Naive thymus-derived CD4-positive, alpha-beta T cell (primary cell): ENCODE measurements around the gene TBC1D10B. TPM values are rescaled to one million over a fixed set of nuclear protein-coding genes. Genes with fewer than 3 reads are reported as not detected.

Experiments
- ATAC-seq: fragments of 150-1000 bp; cut with Tn5 transposase; 2 replicates; pipeline ENCODE4 v1.10.0; 2021; ENCODE audit warnings: mild to moderate bottlenecking, moderate library complexity
- CTCF ChIA-PET: fragments of 350-600 bp; sonication (Branson Sonifier 250); formaldehyde crosslinking; loops from one replicate; lab custom pipeline; 2021; ENCODE audit warnings: antibody characterized with exemption; lab: Charles Lee
- POLR2A ChIA-PET: fragments of 350-600 bp; sonication (Branson Sonifier 250); formaldehyde crosslinking; loops from one replicate; lab custom pipeline; 2021; ENCODE audit warnings: antibody characterized with exemption, inconsistent platforms; lab: Charles Lee
- DNase-seq, 9 donors: peaks; one replicate each; pipeline versions ENCODE4 v3.0.0 to v3.0.0-alpha.2; 2020 to 2022; ENCODE audit warnings: mixed read lengths in 1 of 9
- H3K27ac ChIP-seq: one replicate; pipeline ENCODE4 v1.7.0; 2013; ENCODE audit warnings: mild to moderate bottlenecking, low read depth, low read length, moderate library complexity
- H3K27me3 ChIP-seq, 2 donors: one replicate each; pipeline ENCODE4 v1.7.0; 2013; ENCODE audit warnings: low read length in 2 of 2, mild to moderate bottlenecking in 2 of 2, moderate library complexity in 2 of 2; ENCODE audit not compliant: control insufficient read depth in 2 of 2, insufficient read depth in 2 of 2
- H3K36me3 ChIP-seq, 3 experiments: 1 replicate in 2 of 3; 2 replicates in 1 of 3; pipeline ENCODE4 v1.7.0; 2013; ENCODE audit warnings: low read length in 3 of 3, mild to moderate bottlenecking in 3 of 3, moderate library complexity in 1 of 3; ENCODE audit not compliant: insufficient read depth in 3 of 3, control insufficient read depth in 2 of 3
- H3K4me1 ChIP-seq, 2 donors: one replicate each; pipeline ENCODE4 v1.7.0; 2013; ENCODE audit warnings: low read length in 2 of 2, mild to moderate bottlenecking in 2 of 2, moderate library complexity in 1 of 2; ENCODE audit not compliant: control insufficient read depth in 2 of 2, insufficient read depth in 2 of 2
- H3K4me3 ChIP-seq: 2 replicates; pipeline ENCODE4 v1.7.0; 2013; ENCODE audit warnings: mild to moderate bottlenecking, low read length
- H3K9me3 ChIP-seq, 3 experiments: 1 replicate in 2 of 3; 2 replicates in 1 of 3; pipeline ENCODE4 v1.7.0; 2013; ENCODE audit warnings: low read length in 3 of 3; ENCODE audit not compliant: control insufficient read depth in 2 of 3
- H3K27ac Mint-ChIP-seq, 9 donors: one replicate each; pipeline ENCODE4 v1.8.0; 2020 to 2022; ENCODE audit warnings: mixed read lengths in 9 of 9, mild to moderate bottlenecking in 8 of 9, moderate library complexity in 5 of 9, inconsistent platforms in 2 of 9
- H3K27me3 Mint-ChIP-seq, 5 donors: one replicate each; pipeline ENCODE4 v1.8.0; 2021 to 2022; ENCODE audit warnings: mixed read lengths in 5 of 5, mild to moderate bottlenecking in 1 of 5
- H3K36me3 Mint-ChIP-seq, 5 donors: one replicate each; pipeline ENCODE4 v1.8.0; 2020 to 2022; ENCODE audit warnings: mixed read lengths in 5 of 5, mild to moderate bottlenecking in 3 of 5, inconsistent platforms in 1 of 5
- H3K4me1 Mint-ChIP-seq, 7 donors: one replicate each; pipeline ENCODE4 v1.8.0; 2020 to 2022; ENCODE audit warnings: mixed read lengths in 7 of 7, mild to moderate bottlenecking in 3 of 7, inconsistent platforms in 1 of 7
- H3K4me3 Mint-ChIP-seq, 10 donors: one replicate each; pipeline ENCODE4 v1.8.0; 2020 to 2022; ENCODE audit warnings: mild to moderate bottlenecking in 10 of 10, mixed read lengths in 10 of 10, moderate library complexity in 6 of 10, inconsistent platforms in 2 of 10
- H3K9me3 Mint-ChIP-seq, 11 donors: one replicate each; pipeline ENCODE4 v1.8.0; 2020 to 2022; ENCODE audit warnings: mixed read lengths in 11 of 11, mild to moderate bottlenecking in 4 of 11, inconsistent platforms in 1 of 11, moderate library complexity in 1 of 11
- intact Hi-C, 2 donors: fragments of 100-400 bp; cut with micrococcal nuclease; formaldehyde crosslinking; loops; one replicate each; pipeline ENCODE4 v1.15.1; 2023
- polyA plus RNA-seq, 2 donors: library from polyadenylated mRNA; unstranded; fragments of 300-500 nt; fragmentation: Illumina TruSeq; gene quantifications; one replicate each; pipeline ENCODE4 v1.2.3, GENCODE V29; 2021
- total RNA-seq, 6 experiments: library from RNA in 5 of 6; stranded (reverse) in 5 of 6; gene quantifications; 1 replicate in 5 of 6; 2 replicates in 1 of 6; pipeline ENCODE4 v1.2.3 and lab custom pipeline; 2021 to 2026

Gene TBC1D10B
- total and polyA plus RNA-seq, 7 experiments from 2014 or later: 7.6 to 70.0 (median 43.8) TPM

DNA sequence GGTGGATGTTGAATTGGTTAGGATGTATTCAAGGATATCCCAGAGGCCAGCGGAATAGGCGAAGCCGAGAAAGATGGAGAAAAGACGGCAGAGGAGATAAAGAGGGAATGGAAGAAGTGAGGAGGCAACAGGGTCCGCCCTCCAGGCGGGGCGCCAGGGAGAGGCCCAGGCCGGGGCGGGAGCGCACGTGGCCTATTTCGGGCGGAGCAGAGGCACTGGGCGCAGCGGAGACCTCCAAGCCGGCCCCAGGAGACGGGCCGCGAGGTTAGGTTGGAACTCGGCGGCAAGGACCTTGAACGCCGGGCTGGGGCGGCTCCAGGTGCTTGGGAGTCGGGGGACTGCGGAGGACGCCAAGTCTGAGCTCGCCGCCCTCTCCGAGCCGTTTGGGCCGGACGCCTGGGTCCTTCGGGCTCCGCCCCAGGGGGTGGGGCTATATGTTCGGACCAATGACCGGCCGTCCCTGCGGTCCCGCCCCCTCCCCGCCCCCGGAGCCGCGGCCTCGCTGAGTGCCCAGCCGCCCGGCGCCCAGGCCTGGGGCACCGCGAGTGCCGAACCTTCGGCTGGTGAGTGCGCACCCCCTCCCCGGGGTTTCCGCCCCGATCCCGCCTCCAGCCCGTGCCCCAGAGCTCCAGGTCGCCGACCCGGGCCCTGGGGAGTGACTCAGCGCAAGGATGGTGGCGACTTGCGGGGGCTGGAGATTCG, 37.0 kb upstream of the TBC1D10B start, which contains the start of gene ZNF771:
Gene ZNF771, plus strand, starts transcription at position 505 of the 702 bp plus-strand sequence. CDS start 448 bp downstream, outside the sequence.
- peaks cover 0 to 5% (median 0%) of the 10 kb centered on the region in 11 donors for H3K9me3 Mint-ChIP-seq
- ChIA-PET CTCF (interaction anchor here (0.7 to 2.7 kb wide), 10 partner anchors 9 to 495 kb away, joined by 3 to 11 read pairs (median 4); partner anchors contain the start of genes DCTPP1, SEPTIN1, TBC1D10B and ZNF48), POLR2A (interaction anchor here (0.5 to 9.0 kb wide), 22 partner anchors 9 to 340 kb away, joined by 3 to 156 read pairs (median 4); partner anchors contain the start of genes CD2BP2, DCTPP1, SEPTIN1 and TBC1D10B)
- H3K27ac Mint-ChIP-seq: peak within 1 kb of the TSS; percentile 83 to 97 (median 95)
- H3K4me3 ChIP-seq: peak within 1 kb of the TSS; percentile 85
- H3K36me3 Mint-ChIP-seq: peaks cover 0 to 5% (median 4%) of the 10 kb centered on the region in 5 donors
- peaks cover 0 to 10% (median 0%) of the 10 kb centered on the region in 3 experiments for H3K36me3 ChIP-seq
- intact Hi-C loops: loop anchor here (1.0 to 10.0 kb wide), 13 partner anchors 10 to 432 kb away; partner anchors contain the start of genes MAPK3 (in 2 of the 2), SEPTIN1 (in 2 of the 2), ZNF48 (in 2 of the 2) and ALDOA (in 1 of the 2)
- H3K4me3 Mint-ChIP-seq: peak within 1 kb of the TSS; percentile 87 to 100 (median 97)
- ATAC-seq: peak; percentile 93
- peaks cover 0 to 4% (median 0%) of the 10 kb centered on the region in 5 donors for H3K27me3 Mint-ChIP-seq
- no peaks in the 10 kb centered on the region for H3K9me3 ChIP-seq
- H3K4me1 Mint-ChIP-seq: peaks cover 21 to 31% (median 27%) of the 10 kb centered on the region in 7 donors
- H3K27me3 ChIP-seq: no peaks in the 10 kb centered on the region
- peak within 1 kb of the TSS; percentile 74 for H3K27ac ChIP-seq
- DNase-seq: peak; percentile 66 to 93 (median 69)
- peaks cover 0 to 12% of the 10 kb centered on the region in 2 donors for H3K4me1 ChIP-seq

DNA sequence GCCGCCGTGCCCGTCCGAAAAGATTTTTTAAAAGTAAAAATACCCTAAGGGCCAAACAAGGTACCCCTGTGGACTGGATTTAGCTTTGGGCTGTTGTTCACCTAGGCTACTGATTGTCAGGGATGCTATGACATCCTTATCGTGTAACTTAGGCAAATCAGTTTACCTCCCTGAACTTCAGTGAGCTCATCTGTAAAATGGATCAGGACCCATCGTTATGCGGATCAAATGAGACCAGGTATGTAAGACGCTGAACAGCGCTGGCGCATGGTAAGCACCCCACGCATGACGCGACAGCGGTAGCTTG, 36.5 kb upstream of the TBC1D10B start:
- no peaks in the 10 kb centered on the region for H3K9me3 ChIP-seq
- POLR2A ChIA-PET: interaction anchor here (0.5 to 9.0 kb wide), 19 partner anchors 9 to 340 kb away, joined by 3 to 156 read pairs (median 4); partner anchors contain the start of genes CD2BP2, DCTPP1, SEPTIN1 and TBC1D10B
- peaks cover 0 to 12% of the 10 kb centered on the region in 2 donors for H3K4me1 ChIP-seq
- H3K36me3 ChIP-seq: peaks cover 0 to 5% (median 0%) of the 10 kb centered on the region in 3 experiments
- CTCF ChIA-PET: interaction anchor here (0.7 to 2.7 kb wide), 7 partner anchors 9 to 495 kb away, joined by 3 to 11 read pairs (median 4); partner anchors contain the start of genes DCTPP1, SEPTIN1 and TBC1D10B
- intact Hi-C loops: loop anchor here (1.0 to 10.0 kb wide), 13 partner anchors 11 to 432 kb away; partner anchors contain the start of genes MAPK3 (in 2 of the 2), SEPTIN1 (in 2 of the 2), ZNF48 (in 2 of the 2) and ALDOA (in 1 of the 2)
- Mint-ChIP-seq H3K27me3 (peaks cover 0 to 4% (median 0%) of the 10 kb centered on the region in 5 donors), H3K4me1 (peaks cover 21 to 28% (median 24%) of the 10 kb centered on the region in 7 donors), H3K27ac (peak overlapping the region; percentile 83 to 97 (median 95)), H3K36me3 (peaks cover 0 to 2% (median 0%) of the 10 kb centered on the region in 5 donors), H3K9me3 (peaks cover 0 to 5% (median 0%) of the 10 kb centered on the region in 11 donors), H3K4me3 (peak overlapping the region; percentile 87 to 100 (median 97))
- H3K4me3 ChIP-seq: peak overlapping the region; percentile 85
- DNase-seq: no peak
- no peaks in the 10 kb centered on the region for H3K27me3 ChIP-seq
- ATAC-seq: peak; percentile 20
- H3K27ac ChIP-seq: peak overlapping the region; percentile 74

DNA sequence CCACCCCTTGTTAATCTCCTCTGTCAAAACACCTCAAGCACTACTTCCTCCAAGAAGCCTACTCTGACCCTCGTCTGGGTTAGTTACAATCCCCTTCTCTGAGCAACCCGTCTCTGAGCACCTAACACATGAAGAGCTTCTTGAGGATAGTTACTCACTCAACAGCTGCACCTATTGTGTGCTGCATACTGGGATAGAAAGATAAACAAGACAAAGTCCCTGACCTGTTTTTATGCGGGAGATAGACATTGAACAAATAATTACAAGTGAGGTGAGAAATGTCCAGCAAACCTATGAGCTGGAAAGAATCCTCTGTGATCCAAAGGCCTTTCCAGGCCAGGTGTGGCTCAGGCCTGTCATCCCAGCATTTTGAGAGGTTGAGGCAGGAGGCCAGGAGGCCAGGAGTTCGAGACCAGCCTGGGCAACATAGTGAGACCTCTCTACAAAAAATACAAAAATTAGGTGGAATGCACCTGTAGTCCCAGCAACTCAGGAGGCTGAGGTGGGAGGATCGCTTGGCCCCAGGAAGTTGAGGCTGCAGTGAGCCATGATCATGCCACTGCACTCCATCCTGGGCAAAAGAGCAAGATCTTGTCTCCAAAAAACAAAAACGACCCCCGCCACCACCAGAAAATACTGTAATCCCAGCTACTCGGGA, 31.6 kb upstream of the TBC1D10B start:
- Mint-ChIP-seq H3K27me3 (peaks cover 0 to 4% (median 0%) of the 10 kb centered on the region in 5 donors), H3K9me3 (peaks cover 0 to 4% (median 0%) of the 10 kb centered on the region in 11 donors), H3K4me1 (peaks cover 16 to 30% (median 27%) of the 10 kb centered on the region in 7 donors), H3K4me3 (peak overlapping the region; percentile 54 to 93 (median 88)), H3K36me3 (peaks cover 0 to 5% (median 3%) of the 10 kb centered on the region in 5 donors), H3K27ac (peak overlapping the region in 3 of 9 donors; percentile 46 to 85 (median 59))
- ATAC-seq (no peak), DNase-seq (no peak)
- H3K4me3 ChIP-seq: no peak overlapping the region
- ChIA-PET CTCF (interaction anchor here (0.6 to 1.2 kb wide), 3 partner anchors 10 to 389 kb away, joined by 3 to 6 read pairs (median 3); no protein-coding TSS in a partner anchor), POLR2A (interaction anchor here (0.6 to 14.0 kb wide), 5 partner anchors 13 to 464 kb away, joined by 3 to 254 read pairs (median 5); partner anchors contain the start of gene SEPTIN1)
- H3K27ac ChIP-seq: no peak overlapping the region
- no peaks in the 10 kb centered on the region for H3K9me3 ChIP-seq
- intact Hi-C loops: loop anchor here (10.0 kb wide), 3 partner anchors 307 to 427 kb away; partner anchors contain the start of genes ALDOA (in 1 of the 2), TAOK2 (in 1 of the 2), TBX6 (in 1 of the 2) and YPEL3 (in 1 of the 2)
- H3K36me3 ChIP-seq: peaks cover 0 to 18% (median 0%) of the 10 kb centered on the region in 3 experiments
- H3K4me1 ChIP-seq: peaks cover 6 to 10% of the 10 kb centered on the region in 2 donors
- no peaks in the 10 kb centered on the region for H3K27me3 ChIP-seq

DNA sequence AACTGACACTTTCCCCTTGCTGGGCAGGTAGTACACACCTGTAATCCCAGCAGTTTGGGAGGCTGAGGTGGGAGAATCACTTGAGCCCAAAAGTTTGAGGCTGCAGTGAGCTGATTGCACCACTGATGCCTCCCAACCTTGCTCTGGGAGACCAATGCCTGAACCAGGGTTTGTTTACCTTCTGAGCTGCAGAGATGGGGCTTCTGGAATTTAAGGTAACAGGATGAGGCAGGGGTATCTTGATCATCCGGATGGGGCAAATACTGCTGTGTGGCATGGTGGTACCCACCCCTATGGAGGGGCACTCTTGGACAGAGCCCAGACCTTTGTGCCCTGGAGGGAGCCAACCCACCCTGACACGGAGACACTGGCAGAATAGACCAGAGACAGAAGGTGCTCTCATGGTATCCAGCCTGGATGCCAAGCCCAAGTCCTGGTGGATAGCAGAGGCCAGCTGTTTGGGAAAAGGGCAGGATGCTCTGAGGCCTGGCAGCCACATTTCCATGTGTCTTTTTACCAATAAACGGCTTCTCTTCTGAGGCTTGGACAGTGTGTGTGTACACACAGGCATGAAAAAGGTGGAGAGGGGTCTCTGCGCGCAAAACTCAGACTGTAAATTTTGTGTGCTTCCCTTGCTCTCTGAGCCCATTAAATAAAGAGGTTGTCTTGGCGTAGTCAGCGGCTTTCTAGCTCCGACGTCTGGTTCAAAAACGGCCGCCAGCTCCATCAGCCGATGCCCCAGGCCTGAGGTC, 29.3 kb upstream of the TBC1D10B start:
- Histone ChIP-seq H3K27ac (peak overlapping the region; percentile 70), H3K27me3 (no peaks in the 10 kb centered on the region), H3K4me3 (peak overlapping the region; percentile 74), H3K36me3 (peaks cover 0 to 18% (median 0%) of the 10 kb centered on the region in 3 experiments), H3K9me3 (no peaks in the 10 kb centered on the region), H3K4me1 (peaks cover 11 to 18% of the 10 kb centered on the region in 2 donors)
- Mint-ChIP-seq H3K4me3 (peak overlapping the region; percentile 72 to 93 (median 90)), H3K27me3 (no peaks in the 10 kb centered on the region), H3K27ac (peak overlapping the region in 8 of 9 donors; percentile 73 to 91 (median 84)), H3K9me3 (no peaks in the 10 kb centered on the region), H3K36me3 (peaks cover 0 to 7% (median 4%) of the 10 kb centered on the region in 5 donors), H3K4me1 (peaks cover 27 to 41% (median 37%) of the 10 kb centered on the region in 7 donors)
- POLR2A ChIA-PET: interaction anchor here (0.6 to 14.0 kb wide), 6 partner anchors 10 to 256 kb away, joined by 3 to 254 read pairs (median 4); partner anchors contain the start of gene SEPTIN1
- intact Hi-C loops: loop anchor here (10.0 kb wide), 3 partner anchors 305 to 425 kb away; partner anchors contain the start of genes ALDOA (in 1 of the 2), TAOK2 (in 1 of the 2), TBX6 (in 1 of the 2) and YPEL3 (in 1 of the 2)
- CTCF ChIA-PET: interaction anchor here (0.9 to 2.1 kb wide), 2 partner anchors 10 to 29 kb away, joined by 4 read pairs; no protein-coding TSS in a partner anchor
- DNase-seq: no peak
- ATAC-seq: no peak

DNA sequence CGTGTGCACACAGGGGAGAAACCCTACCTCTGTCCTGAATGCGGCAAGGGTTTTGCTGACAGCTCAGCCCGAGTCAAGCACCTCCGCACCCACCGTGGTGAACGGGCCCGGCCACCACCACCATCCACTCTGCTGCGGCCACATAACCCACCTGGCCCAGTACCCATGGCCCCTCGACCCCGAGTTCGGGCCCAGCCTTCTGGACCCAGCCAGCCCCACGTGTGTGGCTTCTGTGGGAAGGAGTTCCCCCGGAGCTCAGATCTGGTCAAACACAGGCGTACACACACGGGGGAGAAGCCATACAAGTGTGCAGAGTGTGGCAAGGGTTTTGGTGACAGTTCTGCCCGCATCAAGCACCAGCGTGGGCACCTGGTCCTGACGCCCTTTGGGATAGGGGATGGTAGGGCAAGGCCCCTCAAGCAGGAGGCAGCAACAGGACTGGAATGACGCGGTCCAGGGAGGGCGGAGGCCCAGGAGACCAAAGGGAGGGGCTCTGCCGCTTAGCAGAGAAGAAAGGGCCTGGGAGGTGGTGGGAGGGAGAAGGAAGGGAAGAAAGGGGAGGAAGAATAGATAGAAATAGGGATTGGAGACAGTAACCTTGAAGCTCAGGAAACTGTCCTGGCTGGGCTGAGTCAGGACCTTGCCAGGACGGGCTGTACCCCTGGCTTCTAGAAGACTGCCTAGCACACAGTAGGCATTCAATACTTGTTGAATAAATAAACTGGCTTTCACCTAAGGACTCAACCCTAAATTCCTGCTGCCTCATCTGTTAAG, 28.6 kb upstream of the TBC1D10B start:
- peak overlapping the region; percentile 70 for H3K27ac ChIP-seq
- peaks cover 0 to 18% (median 0%) of the 10 kb centered on the region in 3 experiments for H3K36me3 ChIP-seq
- intact Hi-C loops: no loop called here
- H3K36me3 Mint-ChIP-seq: peaks cover 0 to 7% (median 4%) of the 10 kb centered on the region in 5 donors
- peak overlapping the region in 4 of 9 donors; percentile 17 to 85 (median 46) for H3K27ac Mint-ChIP-seq
- peaks cover 32 to 46% (median 41%) of the 10 kb centered on the region in 7 donors for H3K4me1 Mint-ChIP-seq
- CTCF ChIA-PET: interaction anchor here (0.9 to 1.1 kb wide), 2 partner anchors 8 to 11 kb away, joined by 3 to 4 read pairs; no protein-coding TSS in a partner anchor
- H3K4me3 Mint-ChIP-seq: peak overlapping the region in 9 of 10 donors; percentile 47 to 92 (median 86)
- no peaks in the 10 kb centered on the region for H3K9me3 Mint-ChIP-seq
- H3K27me3 ChIP-seq: no peaks in the 10 kb centered on the region
- H3K4me3 ChIP-seq: no peak overlapping the region
- ATAC-seq: no peak
- POLR2A ChIA-PET: interaction anchor here (0.7 to 14.0 kb wide), 7 partner anchors 9 to 257 kb away, joined by 3 to 254 read pairs (median 5); partner anchors contain the start of genes SEPTIN1 and ZNF771
- H3K9me3 ChIP-seq: no peaks in the 10 kb centered on the region
- no peak for DNase-seq
- peaks cover 14 to 22% of the 10 kb centered on the region in 2 donors for H3K4me1 ChIP-seq
- H3K27me3 Mint-ChIP-seq: no peaks in the 10 kb centered on the region
